Skeletal muscle tissue (tissue), 4 donors: Measurements from ENCODE around the gene FMN2. TPM values are rescaled to one million over a fixed set of nuclear protein-coding genes. Genes with fewer than 3 reads are reported as not detected.

Source experiments
- H3K27ac ChIP-seq: one replicate; pipeline ENCODE4 v1.7.0; 2013; ENCODE audit warnings: mild to moderate bottlenecking, low read depth, low read length, inconsistent platforms
- H3K27me3 ChIP-seq, 3 donors: one replicate each; pipeline ENCODE4 v1.7.0; 2013; ENCODE audit warnings: low read length in 3 of 3; ENCODE audit not compliant: control insufficient read depth in 3 of 3, insufficient read depth in 3 of 3
- H3K36me3 ChIP-seq, 3 donors: one replicate each; pipeline ENCODE4 v1.7.0; 2013; ENCODE audit warnings: low read length in 3 of 3; ENCODE audit not compliant: control insufficient read depth in 3 of 3, insufficient read depth in 3 of 3
- H3K4me1 ChIP-seq, 3 donors: one replicate each; pipeline ENCODE4 v1.7.0; 2013; ENCODE audit warnings: low read length in 3 of 3, mild to moderate bottlenecking in 3 of 3; ENCODE audit not compliant: control insufficient read depth in 3 of 3, insufficient read depth in 3 of 3
- H3K4me3 ChIP-seq, 3 donors: one replicate each; pipeline ENCODE4 v1.7.0; 2013; ENCODE audit warnings: low read length in 3 of 3
- H3K9ac ChIP-seq, 3 donors: one replicate each; pipeline ENCODE4 v1.7.0; 2013; ENCODE audit warnings: low read length in 3 of 3, mild to moderate bottlenecking in 3 of 3, moderate library complexity in 2 of 3, low read depth in 1 of 3
- H3K9me3 ChIP-seq, 3 donors: one replicate each; pipeline ENCODE4 v1.7.0; 2013; ENCODE audit warnings: low read length in 3 of 3; ENCODE audit not compliant: control insufficient read depth in 3 of 3
- total RNA-seq: library from RNA; depleted of rRNA; stranded (reverse); fragments of >200 nt; gene quantifications from one replicate; pipeline ENCODE4 v1.2.3, GENCODE V29; 2014
- donor health status: Osteomylitis.

Gene FMN2
- total RNA-seq, 1 donor from 2014 or later, result 2.1 TPM

DNA sequence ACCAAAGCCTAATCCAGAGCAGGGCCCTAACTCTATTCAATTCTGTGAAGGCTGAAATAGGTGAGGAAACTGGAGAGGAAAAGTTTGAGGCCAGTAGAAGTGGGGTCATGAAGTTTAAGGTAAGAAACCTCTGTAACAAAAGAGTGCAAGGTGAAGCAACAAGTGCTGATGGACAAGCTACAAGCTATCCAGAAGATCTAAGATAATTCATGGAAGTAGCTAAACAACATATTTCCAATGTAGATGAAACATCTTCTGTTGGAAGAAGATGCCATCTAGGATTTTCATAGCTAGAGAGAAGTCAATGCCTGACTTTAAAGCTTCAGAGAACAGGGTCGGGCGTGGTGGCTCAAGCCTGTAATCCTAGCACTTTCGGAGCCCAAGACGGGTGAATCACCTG lies 302.7 kb downstream of the FMN2 start:
- no peak overlapping the region for H3K4me3 ChIP-seq

DNA sequence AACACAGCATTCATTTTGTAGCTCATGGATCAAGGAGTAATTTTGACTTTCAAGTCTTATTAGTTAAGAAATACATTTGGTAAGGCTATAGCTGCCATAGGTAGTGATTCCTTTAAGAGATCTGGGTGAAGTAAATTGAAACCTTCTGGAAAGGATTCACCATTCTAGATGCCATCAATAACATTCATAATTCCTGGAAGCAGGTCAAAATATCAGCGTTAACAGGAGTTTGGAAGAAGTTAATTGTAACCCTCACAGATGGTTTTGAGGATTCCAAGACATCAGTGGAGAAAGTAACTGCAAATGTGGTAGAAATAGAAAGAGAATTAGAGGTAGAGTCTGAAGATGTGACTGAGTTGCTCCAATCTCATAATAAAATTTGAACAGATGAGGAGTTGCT lies 303.7 kb downstream of the FMN2 start:
- no peaks in the 10 kb centered on the region for H3K9me3 ChIP-seq
- H3K27ac ChIP-seq, result no peak overlapping the region
- no peaks in the 10 kb centered on the region for H3K4me1 ChIP-seq
- no peaks in the 10 kb centered on the region for H3K36me3 ChIP-seq
- H3K27me3 ChIP-seq, result no peaks in the 10 kb centered on the region
- no peak overlapping the region for H3K9ac ChIP-seq
- H3K4me3 ChIP-seq, result no peak overlapping the region

More for the DNA sequence above, 302.7 kb downstream of the FMN2 start:
- no peaks in the 10 kb centered on the region for H3K36me3 ChIP-seq
- H3K4me1 ChIP-seq, result no peaks in the 10 kb centered on the region
- H3K9ac ChIP-seq, result no peak overlapping the region
- H3K27ac ChIP-seq, result no peak overlapping the region
- H3K27me3 ChIP-seq, result no peaks in the 10 kb centered on the region
- H3K9me3 ChIP-seq, result no peaks in the 10 kb centered on the region

DNA sequence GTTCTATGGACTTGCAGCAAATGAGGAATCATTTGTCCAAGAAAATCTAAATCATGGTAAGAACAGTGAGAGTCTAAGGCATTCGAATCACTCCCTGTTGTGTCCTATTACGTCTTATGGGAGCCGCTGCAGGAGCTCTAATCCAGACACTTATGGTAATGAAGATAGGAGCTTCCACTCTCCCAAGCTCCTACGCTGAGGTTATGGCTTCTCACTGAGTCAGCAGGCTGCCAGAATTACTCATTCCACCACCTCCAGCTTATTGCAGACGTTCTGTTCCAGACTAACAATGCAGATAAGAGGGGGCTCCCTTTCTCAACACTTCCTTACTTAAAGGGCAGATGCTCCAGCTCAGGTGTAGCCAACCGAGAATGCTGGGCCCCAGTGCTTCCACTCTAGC lies 307.7 kb downstream of the FMN2 start:
- Histone ChIP-seq H3K36me3 (no peaks in the 10 kb centered on the region), H3K27ac (no peak overlapping the region), H3K9ac (no peak overlapping the region), H3K4me1 (no peaks in the 10 kb centered on the region), H3K27me3 (no peaks in the 10 kb centered on the region), H3K4me3 (no peak overlapping the region), H3K9me3 (no peaks in the 10 kb centered on the region)

DNA sequence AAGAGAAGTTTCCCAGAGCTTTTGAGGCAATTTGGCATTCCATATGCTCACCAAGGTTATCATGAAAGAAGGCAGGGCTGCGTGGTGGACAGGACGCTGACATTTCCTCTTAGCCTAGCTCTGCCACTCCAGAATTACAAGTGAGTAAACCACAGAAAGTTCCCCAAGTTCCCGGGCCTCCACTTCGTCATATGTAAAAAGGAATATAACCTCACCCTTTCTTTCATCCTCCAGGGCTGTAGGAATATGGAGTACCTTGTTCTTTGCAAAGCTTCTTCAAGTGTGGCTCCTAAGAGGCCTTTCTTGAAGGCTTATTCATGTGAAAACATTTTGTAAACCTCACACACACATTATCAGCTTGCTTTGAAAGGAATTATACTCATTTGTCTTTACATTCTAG lies 310.0 kb downstream of the FMN2 start:
- Histone ChIP-seq H3K27ac (no peak overlapping the region), H3K9ac (no peak overlapping the region), H3K36me3 (no peaks in the 10 kb centered on the region), H3K27me3 (no peaks in the 10 kb centered on the region), H3K4me1 (no peaks in the 10 kb centered on the region), H3K9me3 (no peaks in the 10 kb centered on the region), H3K4me3 (no peak overlapping the region)

DNA sequence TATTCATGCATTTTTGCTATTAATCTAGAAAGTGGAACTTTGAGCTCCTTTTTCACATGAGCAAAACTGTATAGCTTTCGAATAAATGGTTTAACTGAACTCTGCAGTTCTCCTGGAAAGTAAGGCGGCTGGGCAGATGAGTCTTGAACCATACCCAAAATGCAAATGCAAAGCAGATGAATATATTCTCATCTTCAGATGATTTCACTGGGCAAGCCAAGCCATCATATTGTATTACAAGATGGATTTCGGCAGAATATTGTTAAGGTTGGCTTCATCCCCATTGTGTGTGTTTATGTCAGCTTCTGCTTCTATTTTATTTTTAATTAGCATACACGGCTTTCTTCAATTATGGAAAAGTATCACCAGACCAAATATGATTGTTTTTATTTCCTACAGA lies 310.6 kb downstream of the FMN2 start:
- Histone ChIP-seq H3K4me3 (no peak overlapping the region), H3K9ac (no peak overlapping the region), H3K27ac (no peak overlapping the region), H3K4me1 (no peaks in the 10 kb centered on the region), H3K27me3 (no peaks in the 10 kb centered on the region), H3K36me3 (no peaks in the 10 kb centered on the region), H3K9me3 (no peaks in the 10 kb centered on the region)

DNA sequence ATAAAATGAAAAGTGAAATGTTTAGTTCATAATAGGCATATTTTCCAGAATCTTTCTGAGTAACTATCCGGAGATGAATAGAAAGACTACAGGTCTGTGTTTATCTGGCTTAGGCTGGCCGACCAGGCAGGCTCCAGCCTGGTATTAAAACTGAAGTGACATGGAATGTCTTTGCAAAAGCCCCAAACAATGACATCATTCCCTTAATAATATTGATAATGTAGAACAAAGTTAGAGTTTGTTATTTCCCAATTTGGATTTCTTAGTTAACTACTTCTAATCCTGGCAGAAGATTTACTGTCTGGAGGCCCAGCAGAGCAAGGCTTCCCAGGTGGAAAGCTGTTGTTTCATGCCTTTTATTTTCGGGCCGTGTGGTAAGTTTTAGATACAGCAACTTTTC lies 312.6 kb downstream of the FMN2 start:
- Histone ChIP-seq H3K27ac (no peak overlapping the region), H3K4me3 (no peak overlapping the region), H3K27me3 (no peaks in the 10 kb centered on the region), H3K9me3 (no peaks in the 10 kb centered on the region), H3K4me1 (no peaks in the 10 kb centered on the region), H3K36me3 (no peaks in the 10 kb centered on the region), H3K9ac (no peak overlapping the region)

DNA sequence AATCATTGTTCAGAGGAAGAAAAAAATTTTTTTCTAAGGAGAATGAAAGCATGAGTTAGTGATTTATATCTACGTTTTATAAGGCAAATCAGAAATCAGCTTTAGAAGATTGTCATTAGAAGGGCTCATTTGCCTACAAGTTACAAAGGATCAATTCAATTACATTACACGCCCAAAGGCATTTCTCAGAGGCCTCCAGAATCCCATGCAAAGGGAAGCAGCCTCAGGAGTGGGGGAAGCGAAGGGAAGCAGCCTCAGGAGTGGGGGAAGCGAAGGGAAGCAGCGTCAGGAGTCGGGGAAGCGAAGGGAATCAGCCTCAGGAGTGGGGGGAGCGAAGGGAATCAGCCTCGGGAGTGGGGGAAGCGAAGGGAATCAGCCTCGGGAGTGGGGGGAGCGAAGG lies 314.1 kb downstream of the FMN2 start:
- Histone ChIP-seq H3K27me3 (no peaks in the 10 kb centered on the region), H3K4me1 (no peaks in the 10 kb centered on the region), H3K9me3 (no peaks in the 10 kb centered on the region), H3K9ac (no peak overlapping the region), H3K4me3 (no peak overlapping the region), H3K27ac (no peak overlapping the region), H3K36me3 (no peaks in the 10 kb centered on the region)

DNA sequence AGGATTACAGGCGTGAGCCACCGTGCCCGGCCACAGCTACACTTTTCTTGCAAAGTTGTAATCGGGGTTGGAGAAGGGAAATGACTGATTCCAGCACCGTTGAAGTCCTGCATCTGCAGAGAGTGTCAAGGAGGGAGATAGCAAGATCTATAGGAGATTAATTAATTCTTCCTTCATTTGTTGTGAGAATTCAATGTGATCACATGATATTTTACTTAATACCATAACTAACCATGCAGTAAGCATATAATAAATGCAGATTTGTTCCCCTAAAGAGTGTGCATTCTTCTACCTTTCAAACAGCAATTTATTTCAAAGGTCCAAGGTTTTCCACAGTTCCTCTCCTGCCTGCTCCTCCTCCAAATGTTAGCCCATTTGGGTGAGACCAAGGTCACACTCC lies 315.7 kb downstream of the FMN2 start:
- no peak overlapping the region for H3K27ac ChIP-seq
- H3K27me3 ChIP-seq, result no peaks in the 10 kb centered on the region
- no peaks in the 10 kb centered on the region for H3K4me1 ChIP-seq
- no peak overlapping the region for H3K4me3 ChIP-seq
- H3K9me3 ChIP-seq, result no peaks in the 10 kb centered on the region
- H3K36me3 ChIP-seq, result no peaks in the 10 kb centered on the region
- no peak overlapping the region for H3K9ac ChIP-seq

DNA sequence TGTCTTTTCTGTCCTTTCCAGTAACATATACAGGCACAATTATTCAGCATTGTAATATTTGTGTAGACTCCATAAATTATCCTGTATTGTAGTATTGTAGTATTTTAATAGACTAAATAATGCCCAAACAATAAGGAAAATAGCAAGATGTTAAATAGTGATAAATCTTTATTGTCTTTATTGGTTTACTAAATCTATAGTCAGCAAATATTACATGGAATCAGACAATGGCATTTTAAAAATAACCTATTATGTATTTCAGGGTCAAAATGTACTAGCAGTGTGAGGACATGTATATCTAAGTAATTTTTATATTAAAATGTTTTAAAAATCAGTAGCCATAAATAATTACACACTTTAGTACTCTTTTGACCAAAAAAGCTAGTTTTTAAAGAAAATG lies 317.9 kb downstream of the FMN2 start:
- no peak overlapping the region for H3K9ac ChIP-seq
- no peak overlapping the region for H3K4me3 ChIP-seq
- H3K4me1 ChIP-seq, result no peaks in the 10 kb centered on the region
- no peak overlapping the region for H3K27ac ChIP-seq
- no peaks in the 10 kb centered on the region for H3K27me3 ChIP-seq
- H3K36me3 ChIP-seq, result no peaks in the 10 kb centered on the region
- H3K9me3 ChIP-seq, result no peaks in the 10 kb centered on the region

DNA sequence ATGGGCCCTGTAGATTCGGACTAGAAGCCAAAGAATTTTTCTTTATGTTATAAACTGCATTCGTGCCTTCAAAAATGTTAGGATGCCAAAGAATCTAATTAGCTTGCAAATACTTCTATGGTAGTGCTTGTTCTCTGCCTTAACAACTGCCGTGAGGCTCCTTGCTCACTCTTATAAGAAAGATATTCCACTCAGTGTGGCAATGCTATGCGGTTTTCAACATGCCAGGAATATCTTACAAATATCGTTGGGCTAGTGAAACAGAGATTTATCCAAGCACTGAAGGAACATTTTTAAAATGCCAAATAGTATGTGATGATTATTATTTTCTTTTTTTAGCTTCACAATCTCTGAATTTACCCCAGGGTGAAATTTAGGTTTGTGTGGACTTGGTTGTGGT lies 322.0 kb downstream of the FMN2 start:
- H3K9ac ChIP-seq, result no peak overlapping the region

DNA sequence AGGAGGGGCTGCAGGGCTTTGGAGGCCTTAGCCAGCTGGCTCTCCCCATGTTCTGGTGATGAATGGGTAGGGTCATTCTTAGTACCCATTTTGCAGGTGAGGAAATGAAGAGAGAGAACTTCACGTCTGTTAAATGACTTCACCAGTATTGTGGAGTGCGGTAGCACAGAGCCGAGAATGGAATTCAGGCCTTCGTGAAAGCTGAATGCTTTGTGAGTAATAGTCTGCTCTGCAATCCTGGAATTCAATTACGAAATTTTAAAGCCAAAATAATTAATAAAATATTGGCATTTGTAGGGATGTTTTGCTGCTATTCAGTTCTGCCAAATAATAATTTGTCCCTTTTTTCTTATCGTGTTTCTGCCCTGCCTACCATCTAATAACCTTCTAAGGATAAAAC lies 322.6 kb downstream of the FMN2 start:
- Histone ChIP-seq H3K4me3 (no peak overlapping the region), H3K9ac (no peak overlapping the region), H3K27me3 (no peaks in the 10 kb centered on the region), H3K4me1 (no peaks in the 10 kb centered on the region), H3K27ac (no peak overlapping the region), H3K36me3 (no peaks in the 10 kb centered on the region), H3K9me3 (no peaks in the 10 kb centered on the region)

More for the DNA sequence above, 322.0 kb downstream of the FMN2 start:
- Histone ChIP-seq H3K27ac (no peak overlapping the region), H3K36me3 (no peaks in the 10 kb centered on the region), H3K4me3 (no peak overlapping the region), H3K9me3 (no peaks in the 10 kb centered on the region), H3K27me3 (no peaks in the 10 kb centered on the region), H3K4me1 (no peaks in the 10 kb centered on the region)
